HG02852 (cell line): ENCODE results near the gene TPO.
"Not testable (repeated sequence)": the region's sequence is repeated elsewhere in the genome, so short reads cannot be mapped to it uniquely, and the experiment has no call there.

Source experiments
- ATAC-seq: cut with Tn5 transposase; IDR thresholded peaks from one replicate; pipeline ENCODE4 v1.9.1; 2021; ENCODE audit warnings: mild to moderate bottlenecking, moderate library complexity; ENCODE audit not compliant: unreplicated experiment

Gene TPO

GRCh38 chr2:1550076-1550475 is 136.8 kb downstream of the TPO start:
- no peak for ATAC-seq

DNA sequence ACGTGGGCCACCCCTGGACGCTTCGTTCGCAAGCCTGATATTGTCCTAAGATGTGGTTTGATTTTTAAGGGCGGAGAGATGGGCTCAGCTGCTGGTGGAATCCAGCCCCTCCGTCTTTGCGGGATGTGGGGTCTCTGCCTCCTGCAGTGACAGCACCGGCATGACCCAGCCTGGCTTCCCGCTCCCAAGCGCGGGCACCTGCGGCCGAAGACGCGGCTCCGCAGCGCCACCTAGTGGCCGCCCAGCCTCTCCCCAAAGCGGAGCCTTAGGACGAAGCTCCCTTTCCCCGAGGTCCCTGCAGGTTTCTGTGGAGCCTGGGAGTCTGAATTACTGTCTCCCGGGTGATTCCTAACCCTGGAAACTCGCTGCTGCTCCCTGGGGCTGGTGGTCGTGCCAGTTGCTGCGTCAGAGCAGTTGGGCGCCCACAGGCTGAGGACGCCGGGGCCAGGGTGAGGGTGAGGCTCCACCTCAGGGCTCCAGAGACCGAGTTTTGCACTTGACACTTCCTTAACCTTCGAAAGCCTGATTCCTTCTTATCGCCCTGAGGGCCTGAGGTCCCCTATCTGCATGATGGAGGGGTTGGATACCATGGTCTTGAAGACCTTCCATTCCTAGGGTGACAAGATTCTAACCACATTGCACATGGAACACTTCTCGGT is 137.5 kb downstream of the TPO start:
- peak; percentile 79 for ATAC-seq

DNA sequence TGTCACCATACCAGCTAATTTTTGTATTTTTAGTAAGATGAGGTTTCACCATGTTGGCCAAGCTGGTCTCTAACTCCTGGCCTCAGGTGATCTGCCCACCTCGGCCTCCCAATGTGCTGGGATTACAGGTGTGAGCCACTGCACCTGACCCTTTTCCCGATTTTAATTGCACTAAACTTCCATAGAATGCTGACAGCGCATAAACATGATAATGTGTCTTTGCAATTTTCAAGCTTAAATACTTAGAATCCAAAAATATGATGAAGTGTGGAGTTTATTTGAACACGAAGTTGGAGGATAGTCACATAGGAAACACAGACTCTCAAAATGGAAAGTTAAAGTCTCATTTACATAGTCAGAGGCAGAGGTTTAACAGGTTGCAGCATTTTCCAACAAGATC is 138.6 kb downstream of the TPO start:
- no peak for ATAC-seq

DNA sequence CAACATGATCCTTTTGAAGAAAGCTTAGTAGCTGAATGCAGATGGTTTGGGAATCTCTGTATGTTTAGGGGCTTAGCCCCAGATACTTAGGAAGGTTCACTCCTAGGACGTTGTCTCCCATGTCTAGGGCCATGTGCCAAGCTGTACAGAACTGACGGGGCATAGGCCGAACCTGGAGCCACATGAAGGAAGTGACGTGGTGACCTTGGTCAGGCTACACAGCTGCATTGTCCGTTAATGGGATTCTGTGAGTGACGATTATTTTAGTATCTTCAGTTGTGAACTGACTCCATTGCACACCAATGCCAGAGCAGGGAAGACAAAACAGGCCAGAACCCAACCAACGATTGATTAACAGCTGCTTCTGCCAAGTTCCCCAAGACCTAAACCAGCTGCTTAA is 139.3 kb downstream of the TPO start:
- no peak for ATAC-seq

GRCh38 chr2:1553671-1554295 is 140.5 kb downstream of the TPO start:
- ATAC-seq, result no peak

- ATAC-seq, result no peak
Observed at GRCh38 chr2:1556286-1556685, 143.0 kb downstream of the TPO start.

DNA sequence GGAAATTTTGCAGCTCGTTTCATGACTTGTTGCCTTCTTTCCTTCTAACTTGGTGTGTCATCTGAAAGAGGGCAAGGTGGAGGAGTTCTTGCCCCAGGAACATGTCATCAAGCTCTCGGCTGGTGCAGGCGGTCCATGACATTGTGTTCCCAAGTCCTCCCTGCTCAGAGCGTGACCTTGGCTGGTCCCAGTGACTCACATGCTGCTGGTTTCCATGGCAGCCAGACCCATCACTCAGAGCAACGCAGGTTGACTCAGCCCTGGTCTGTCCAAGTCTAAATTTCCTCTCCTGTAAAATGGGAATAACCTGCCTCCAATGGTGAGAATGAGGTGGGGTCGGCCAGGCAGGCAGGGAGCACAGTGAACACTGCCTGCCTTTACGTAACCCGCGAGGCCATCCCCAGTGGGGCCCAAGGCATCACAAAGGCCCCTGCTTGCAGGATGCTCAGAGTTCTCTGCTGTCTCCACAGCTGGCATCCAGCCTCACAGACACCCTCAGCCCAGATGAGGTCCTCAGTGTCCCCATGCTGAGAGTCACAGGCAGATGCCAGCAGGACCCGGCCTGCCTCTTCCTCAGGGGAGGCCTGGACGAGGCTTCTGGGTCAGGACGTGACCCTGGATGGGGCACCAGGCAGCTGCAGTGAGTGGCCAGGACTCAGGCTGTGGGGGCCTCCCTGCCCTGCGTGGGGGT is 143.7 kb downstream of the TPO start:
- no peak for ATAC-seq

GRCh38 chr2:1557467-1557820 is 144.2 kb downstream of the TPO start:
- no peak for ATAC-seq

GRCh38 chr2:1559589-1560175 is 146.4 kb downstream of the TPO start:
- no peak for ATAC-seq

GRCh38 chr2:1561259-1561658 is 148.0 kb downstream of the TPO start:
- ATAC-seq, result no peak

GRCh38 chr2:1561811-1562421 is 148.7 kb downstream of the TPO start:
- ATAC-seq, result no peak

DNA sequence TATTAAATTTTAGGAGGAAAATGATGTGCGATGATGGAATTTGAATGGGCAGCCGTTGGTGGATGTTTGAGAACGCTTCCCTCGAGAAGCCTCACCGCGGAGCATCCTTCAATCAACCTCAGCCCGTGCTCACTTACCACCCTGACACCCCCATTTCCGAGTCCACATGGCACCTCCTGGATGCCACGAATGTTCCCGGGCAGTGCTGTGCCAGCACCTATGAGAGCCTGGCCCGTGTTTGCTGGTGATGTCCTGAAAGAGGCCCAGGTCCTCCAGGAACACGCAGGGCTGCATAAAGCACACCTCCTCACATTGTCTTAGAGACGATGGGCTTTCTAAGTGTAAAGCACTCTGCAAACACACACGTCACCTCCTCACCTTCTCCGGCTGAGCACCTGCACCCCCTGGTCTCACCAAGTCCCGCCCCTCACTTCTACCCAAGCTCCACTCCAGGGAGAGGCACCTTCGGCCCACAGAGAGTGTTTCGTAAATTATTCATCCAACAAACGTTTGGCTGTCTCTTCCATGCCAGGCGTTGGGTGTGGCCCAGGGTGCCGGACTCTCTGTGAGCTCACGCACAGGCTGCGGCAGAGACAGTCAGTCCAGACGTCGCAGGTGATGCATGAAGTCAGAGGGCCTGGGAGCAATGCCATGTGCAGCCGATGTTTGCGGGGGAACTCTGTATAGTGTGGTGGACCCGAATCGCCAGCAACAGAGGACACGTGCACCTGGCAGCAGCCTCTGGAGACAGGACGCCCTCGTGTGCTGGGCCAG is 150.0 kb downstream of the TPO start:
- no peak for ATAC-seq

- no peak for ATAC-seq
Observed at GRCh38 chr2:1563943-1564891, 151.0 kb downstream of the TPO start.

DNA sequence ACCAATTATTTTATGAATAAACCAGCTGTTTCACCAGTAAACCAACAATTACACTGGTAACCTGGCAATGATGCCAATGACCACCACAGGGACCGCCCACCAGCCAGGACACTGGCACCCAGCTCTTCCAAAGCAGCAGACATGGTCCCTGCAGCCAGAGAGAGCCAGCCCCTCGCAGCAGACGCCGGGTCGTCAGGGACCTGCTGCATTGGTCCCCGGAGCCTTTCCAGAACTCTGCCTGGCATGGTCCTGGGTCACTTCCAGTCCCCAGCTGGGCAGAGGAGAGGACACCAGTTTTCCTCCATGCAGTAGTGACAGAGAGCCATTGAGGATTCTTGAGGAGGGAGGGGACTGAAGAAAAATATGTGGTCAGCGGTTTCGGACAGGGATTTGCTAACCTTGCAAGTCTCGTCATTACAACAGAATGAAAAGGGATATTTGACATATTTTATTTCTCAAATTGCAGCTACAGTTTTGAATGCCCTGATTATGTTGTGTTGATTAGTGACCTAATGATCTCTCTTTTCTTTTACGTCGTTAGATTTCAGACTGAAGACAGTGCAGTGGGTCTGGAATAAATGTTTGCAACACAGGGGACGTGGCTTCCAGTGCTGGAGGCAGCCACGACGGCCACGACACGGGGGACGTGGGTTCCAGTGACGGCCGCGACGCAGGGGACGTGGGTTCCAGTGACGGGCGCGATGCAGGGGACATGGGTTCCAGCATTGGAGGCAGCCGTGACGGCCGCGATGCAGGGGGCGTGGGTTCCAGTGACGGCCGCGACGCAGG is 154.5 kb downstream of the TPO start:
- no peak for ATAC-seq

GRCh38 chr2:1568345-1568668 is 155.0 kb downstream of the TPO start:
- ATAC-seq, result not testable (repeated sequence)

DNA sequence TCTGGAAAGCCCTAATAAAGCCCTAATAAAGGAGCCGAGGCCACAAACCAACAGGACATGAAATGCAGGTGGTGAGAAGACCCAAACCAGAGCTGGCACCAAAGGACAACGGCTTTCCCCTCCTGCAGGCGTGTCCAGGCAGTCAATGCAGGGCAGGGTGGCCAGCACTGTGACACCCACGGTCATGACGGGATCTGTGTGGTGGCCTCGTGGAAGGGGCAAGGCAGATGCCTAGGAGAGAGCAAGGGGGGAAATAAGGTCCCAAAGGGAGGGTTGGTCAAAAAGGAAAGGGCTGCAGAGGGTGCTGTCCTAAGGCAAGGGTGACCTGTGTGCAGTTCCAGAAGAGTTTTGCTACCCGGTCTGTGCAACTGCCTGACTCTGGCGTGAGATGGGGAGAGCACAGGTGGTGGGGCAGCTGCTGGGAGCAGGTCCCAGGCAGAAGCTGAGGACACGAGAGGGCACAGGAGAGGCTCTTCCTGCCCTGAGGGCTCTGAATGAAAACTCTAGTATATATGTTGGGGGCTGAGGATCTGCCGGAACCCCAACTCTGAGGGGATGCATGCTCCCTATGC is 156.7 kb downstream of the TPO start:
- no peak for ATAC-seq

DNA sequence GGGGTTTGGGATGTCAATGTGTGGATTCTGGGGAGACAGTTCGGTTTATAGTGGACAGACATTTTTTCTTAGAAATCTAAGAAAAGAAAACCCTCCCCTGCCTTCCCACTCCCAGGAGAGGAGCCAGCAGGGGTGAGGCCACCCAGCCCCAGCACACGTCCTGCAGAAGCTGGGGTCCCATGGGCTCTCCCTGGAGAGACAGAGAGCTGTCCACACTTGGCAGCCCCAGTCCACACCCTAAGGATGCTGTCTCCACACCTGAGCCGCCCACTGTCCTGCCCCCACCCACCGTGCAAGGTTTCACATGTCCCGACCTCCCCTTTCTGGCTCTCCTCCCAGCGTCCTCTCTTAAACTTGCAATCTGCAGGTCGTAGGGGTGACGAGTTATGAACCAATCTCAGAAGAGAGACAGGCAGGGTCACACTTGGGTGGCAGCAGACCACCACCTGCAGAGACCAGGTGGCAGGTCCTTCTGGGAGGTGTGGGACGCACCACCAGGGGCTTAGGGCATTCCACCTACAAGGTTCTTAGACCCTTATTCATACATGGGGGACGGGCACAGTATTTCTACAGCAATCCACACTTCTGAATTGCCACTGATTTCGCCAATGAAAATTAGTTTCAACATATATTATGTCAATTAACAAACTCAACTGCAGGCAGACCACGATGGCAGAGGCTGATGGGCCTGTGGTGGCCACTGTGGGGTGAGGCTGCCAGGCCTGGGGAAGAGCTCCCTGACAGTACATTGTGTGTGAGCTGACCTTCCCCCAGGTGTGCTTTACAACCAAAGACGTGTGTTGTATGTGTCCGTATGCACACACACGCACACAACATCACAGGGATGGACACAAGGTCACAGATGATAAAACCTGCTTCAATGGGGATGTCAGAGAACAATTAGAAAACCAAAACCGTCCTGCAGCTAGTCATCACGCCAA is 158.5 kb downstream of the TPO start:
- no peak for ATAC-seq

GRCh38 chr2:1572638-1573037 is 159.4 kb downstream of the TPO start:
- no peak for ATAC-seq
